Dendritic cell treated with granulocyte-macrophage colony-stimulating factor and Interleukin-4, amounts not matched to agents 40 ng/mL and 50 ng/mL, for 4 days (primary cell): ENCODE data around the gene PADI1.

Experiments used
- H3K27ac Mint-ChIP-seq: one replicate; pipeline ENCODE4 v1.8.0; 2022; ENCODE audit warnings: mild to moderate bottlenecking, mixed read lengths
- H3K27me3 Mint-ChIP-seq: one replicate; pipeline ENCODE4 v1.8.0; 2022; ENCODE audit warnings: mild to moderate bottlenecking, mixed read lengths
- H3K36me3 Mint-ChIP-seq: one replicate; pipeline ENCODE4 v1.8.0; 2022; ENCODE audit warnings: low read depth, mixed read lengths
- H3K4me1 Mint-ChIP-seq: one replicate; pipeline ENCODE4 v1.8.0; 2022; ENCODE audit warnings: low read depth, mixed read lengths
- H3K4me3 Mint-ChIP-seq: one replicate; pipeline ENCODE4 v1.8.0; 2022; ENCODE audit warnings: mild to moderate bottlenecking, moderate library complexity, mixed read lengths
- H3K9me3 Mint-ChIP-seq: one replicate; pipeline ENCODE4 v1.8.0; 2022; ENCODE audit warnings: mixed read lengths
- intact Hi-C: fragments of 100-400 bp; cut with micrococcal nuclease; formaldehyde crosslinking; loops from one replicate; pipeline ENCODE4 v1.15.0; 2022

PADI1 gene

GRCh38 chr1:17212009-17212408, 7.1 kb downstream of the PADI1 start:
- Mint-ChIP-seq H3K27me3 (peaks cover 34% of the 10 kb centered on the region), H3K4me1 (peaks cover 32% of the 10 kb centered on the region), H3K27ac (no peak overlapping the region)

GRCh38 chr1:17212487-17213121, 7.7 kb downstream of the PADI1 start:
- H3K27me3 Mint-ChIP-seq = peaks cover 34% of the 10 kb centered on the region
- no peak overlapping the region for H3K4me3 Mint-ChIP-seq
- intact Hi-C loops = no loop called here
- H3K27ac Mint-ChIP-seq = no peak overlapping the region
- H3K36me3 Mint-ChIP-seq = no peaks in the 10 kb centered on the region
- no peaks in the 10 kb centered on the region for H3K9me3 Mint-ChIP-seq
- H3K4me1 Mint-ChIP-seq = peaks cover 26% of the 10 kb centered on the region

More at GRCh38 chr1:17212009-17212408, 7.1 kb downstream of the PADI1 start:
- Mint-ChIP-seq H3K36me3 (no peaks in the 10 kb centered on the region), H3K4me3 (no peak overlapping the region), H3K9me3 (no peaks in the 10 kb centered on the region)
- intact Hi-C loops = no loop called here

GRCh38 chr1:17213148-17213781, 8.3 kb downstream of the PADI1 start:
- Mint-ChIP-seq H3K9me3 (no peaks in the 10 kb centered on the region), H3K4me3 (no peak overlapping the region), H3K36me3 (no peaks in the 10 kb centered on the region), H3K27me3 (peaks cover 34% of the 10 kb centered on the region), H3K27ac (no peak overlapping the region), H3K4me1 (peaks cover 20% of the 10 kb centered on the region)
- intact Hi-C loops = no loop called here

- H3K27me3 Mint-ChIP-seq = peaks cover 34% of the 10 kb centered on the region
- no peak overlapping the region for H3K27ac Mint-ChIP-seq
- H3K4me3 Mint-ChIP-seq = no peak overlapping the region
- no peaks in the 10 kb centered on the region for H3K9me3 Mint-ChIP-seq
- H3K36me3 Mint-ChIP-seq = no peaks in the 10 kb centered on the region
- H3K4me1 Mint-ChIP-seq = peaks cover 15% of the 10 kb centered on the region
- intact Hi-C loops = no loop called here
Measured at GRCh38 chr1:17213782-17214148, 8.8 kb downstream of the PADI1 start.

GRCh38 chr1:17214876-17215544, 10.1 kb downstream of the PADI1 start:
- H3K27ac Mint-ChIP-seq = no peak overlapping the region
- no peaks in the 10 kb centered on the region for H3K9me3 Mint-ChIP-seq
- H3K4me3 Mint-ChIP-seq = no peak overlapping the region
- peaks cover 14% of the 10 kb centered on the region for H3K4me1 Mint-ChIP-seq
- H3K27me3 Mint-ChIP-seq = peaks cover 33% of the 10 kb centered on the region
- intact Hi-C loops = no loop called here
- H3K36me3 Mint-ChIP-seq = no peaks in the 10 kb centered on the region

GRCh38 chr1:17215545-17215890, 10.6 kb downstream of the PADI1 start:
- Mint-ChIP-seq H3K4me1 (peaks cover 14% of the 10 kb centered on the region), H3K27ac (no peak overlapping the region), H3K4me3 (no peak overlapping the region), H3K9me3 (no peaks in the 10 kb centered on the region), H3K27me3 (peaks cover 33% of the 10 kb centered on the region), H3K36me3 (no peaks in the 10 kb centered on the region)
- intact Hi-C loops = no loop called here

GRCh38 chr1:17216078-17216477, 11.2 kb downstream of the PADI1 start:
- no peaks in the 10 kb centered on the region for H3K36me3 Mint-ChIP-seq
- H3K27ac Mint-ChIP-seq = no peak overlapping the region
- intact Hi-C loops = no loop called here
- peaks cover 33% of the 10 kb centered on the region for H3K27me3 Mint-ChIP-seq
- H3K4me1 Mint-ChIP-seq = peaks cover 14% of the 10 kb centered on the region
- no peak overlapping the region for H3K4me3 Mint-ChIP-seq
- H3K9me3 Mint-ChIP-seq = no peaks in the 10 kb centered on the region

GRCh38 chr1:17217607-17218006, 12.7 kb downstream of the PADI1 start:
- H3K4me3 Mint-ChIP-seq = no peak overlapping the region
- H3K27ac Mint-ChIP-seq = no peak overlapping the region
- H3K9me3 Mint-ChIP-seq = no peaks in the 10 kb centered on the region
- intact Hi-C loops = no loop called here
- peaks cover 35% of the 10 kb centered on the region for H3K27me3 Mint-ChIP-seq
- peaks cover 7% of the 10 kb centered on the region for H3K4me1 Mint-ChIP-seq
- no peaks in the 10 kb centered on the region for H3K36me3 Mint-ChIP-seq

- Mint-ChIP-seq H3K27me3 (peaks cover 23% of the 10 kb centered on the region), H3K36me3 (no peaks in the 10 kb centered on the region), H3K27ac (no peak overlapping the region), H3K9me3 (no peaks in the 10 kb centered on the region), H3K4me3 (no peak overlapping the region), H3K4me1 (no peaks in the 10 kb centered on the region)
- intact Hi-C loops = no loop called here
Measured at GRCh38 chr1:17218939-17219338, 14.0 kb downstream of the PADI1 start.

GRCh38 chr1:17220287-17220686, 15.4 kb downstream of the PADI1 start:
- no peaks in the 10 kb centered on the region for H3K9me3 Mint-ChIP-seq
- no peaks in the 10 kb centered on the region for H3K36me3 Mint-ChIP-seq
- no peaks in the 10 kb centered on the region for H3K4me1 Mint-ChIP-seq
- H3K27me3 Mint-ChIP-seq = peaks cover 17% of the 10 kb centered on the region
- intact Hi-C loops = no loop called here
- H3K4me3 Mint-ChIP-seq = no peak overlapping the region
- H3K27ac Mint-ChIP-seq = no peak overlapping the region

- Mint-ChIP-seq H3K4me3 (no peak overlapping the region), H3K27ac (no peak overlapping the region), H3K27me3 (peaks cover 8% of the 10 kb centered on the region), H3K36me3 (no peaks in the 10 kb centered on the region), H3K9me3 (no peaks in the 10 kb centered on the region), H3K4me1 (no peaks in the 10 kb centered on the region)
- intact Hi-C loops = no loop called here
Measured at GRCh38 chr1:17222557-17222956, 17.6 kb downstream of the PADI1 start.

- Mint-ChIP-seq H3K4me1 (no peaks in the 10 kb centered on the region), H3K36me3 (no peaks in the 10 kb centered on the region), H3K27ac (no peak overlapping the region), H3K9me3 (no peaks in the 10 kb centered on the region), H3K4me3 (no peak overlapping the region), H3K27me3 (peaks cover 8% of the 10 kb centered on the region)
- intact Hi-C loops = no loop called here
Measured at GRCh38 chr1:17224434-17224833, 19.5 kb downstream of the PADI1 start.

GRCh38 chr1:17225140-17225539, 20.2 kb downstream of the PADI1 start:
- intact Hi-C loops = no loop called here
- Mint-ChIP-seq H3K36me3 (no peaks in the 10 kb centered on the region), H3K9me3 (no peaks in the 10 kb centered on the region), H3K27ac (no peak overlapping the region), H3K4me3 (no peak overlapping the region), H3K27me3 (peaks cover 9% of the 10 kb centered on the region), H3K4me1 (no peaks in the 10 kb centered on the region)

GRCh38 chr1:17227358-17227915, 22.5 kb downstream of the PADI1 start:
- Mint-ChIP-seq H3K36me3 (no peaks in the 10 kb centered on the region), H3K27ac (no peak overlapping the region), H3K4me3 (no peak overlapping the region), H3K9me3 (no peaks in the 10 kb centered on the region), H3K4me1 (no peaks in the 10 kb centered on the region), H3K27me3 (peaks cover 2% of the 10 kb centered on the region)
- intact Hi-C loops = no loop called here
